ENCODE results near the gene BFSP2.

BFSP2 gene

DNA sequence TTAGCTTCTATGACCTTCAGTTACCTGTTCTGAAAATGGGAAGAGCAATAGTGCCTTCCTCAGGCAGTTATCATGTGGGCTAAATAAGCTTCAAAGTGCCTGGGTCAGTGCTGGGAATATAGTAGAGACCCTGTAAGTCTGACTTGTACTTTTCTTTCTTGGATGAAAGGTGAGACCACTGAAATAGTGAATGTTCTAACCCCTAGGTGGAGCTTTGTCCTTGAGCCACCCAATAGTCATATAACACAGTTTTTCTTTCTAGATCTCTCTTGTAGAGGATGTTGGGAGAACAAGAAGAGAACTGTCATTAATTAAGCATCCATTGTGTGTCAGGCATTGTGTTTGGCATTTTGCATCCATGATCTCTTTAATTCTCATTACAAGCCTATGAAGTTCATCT, 13.0 kb upstream of the BFSP2 start:
- H3K27ac ChIP-seq, result no peak overlapping the region
- ChIA-PET POLR2A (ENCODE audit: low non-redundant PET) (no interaction called here), CTCF (interaction anchor here (0.6 to 0.7 kb wide), 2 partner anchors 140 to 1304 kb away, joined by 3 to 4 read pairs; no protein-coding TSS in a partner anchor)
- TF ChIP-seq, protein P1, sequence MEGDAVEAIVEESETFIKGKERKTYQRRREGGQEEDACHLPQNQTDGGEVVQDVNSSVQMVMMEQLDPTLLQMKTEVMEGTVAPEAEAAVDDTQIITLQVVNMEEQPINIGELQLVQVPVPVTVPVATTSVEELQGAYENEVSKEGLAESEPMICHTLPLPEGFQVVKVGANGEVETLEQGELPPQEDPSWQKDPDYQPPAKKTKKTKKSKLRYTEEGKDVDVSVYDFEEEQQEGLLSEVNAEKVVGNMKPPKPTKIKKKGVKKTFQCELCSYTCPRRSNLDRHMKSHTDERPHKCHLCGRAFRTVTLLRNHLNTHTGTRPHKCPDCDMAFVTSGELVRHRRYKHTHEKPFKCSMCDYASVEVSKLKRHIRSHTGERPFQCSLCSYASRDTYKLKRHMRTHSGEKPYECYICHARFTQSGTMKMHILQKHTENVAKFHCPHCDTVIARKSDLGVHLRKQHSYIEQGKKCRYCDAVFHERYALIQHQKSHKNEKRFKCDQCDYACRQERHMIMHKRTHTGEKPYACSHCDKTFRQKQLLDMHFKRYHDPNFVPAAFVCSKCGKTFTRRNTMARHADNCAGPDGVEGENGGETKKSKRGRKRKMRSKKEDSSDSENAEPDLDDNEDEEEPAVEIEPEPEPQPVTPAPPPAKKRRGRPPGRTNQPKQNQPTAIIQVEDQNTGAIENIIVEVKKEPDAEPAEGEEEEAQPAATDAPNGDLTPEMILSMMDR (conservative IDR thresholded peaks at IDR 0.05; ENCODE audit: low read depth), result no peak
- no peak for DNase-seq (ENCODE audit: low spot score)

DNA sequence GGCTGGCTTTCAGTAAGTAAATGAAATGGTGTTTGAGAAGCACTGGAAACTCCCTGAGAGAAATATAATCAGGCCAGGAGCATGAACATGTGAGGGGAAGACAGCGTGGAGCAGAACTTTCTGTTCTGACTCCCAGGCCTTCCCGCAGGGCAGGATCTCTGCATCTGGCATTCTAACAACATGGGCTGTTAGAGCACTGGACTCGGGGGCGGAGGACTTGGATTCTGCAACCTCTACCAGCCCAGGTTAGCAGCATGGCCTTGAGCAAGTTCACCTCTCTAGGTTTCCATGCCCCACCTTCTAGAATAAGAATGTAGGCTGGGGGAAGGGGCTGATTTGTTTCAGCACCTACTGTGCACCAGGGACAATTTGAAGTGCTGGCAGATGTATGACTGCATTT, 12.5 kb upstream of the BFSP2 start:
- H3K27ac ChIP-seq, result no peak overlapping the region
- TF ChIP-seq, protein P1 (conservative IDR thresholded peaks at IDR 0.05; ENCODE audit: low read depth), result no peak
- no peak for DNase-seq (ENCODE audit: low spot score)
- CTCF ChIA-PET, result interaction anchor here (0.6 kb wide), 1 partner anchor 1305 kb away, joined by 4 read pairs; no protein-coding TSS in a partner anchor
- POLR2A ChIA-PET (ENCODE audit: low non-redundant PET), result no interaction called here

DNA sequence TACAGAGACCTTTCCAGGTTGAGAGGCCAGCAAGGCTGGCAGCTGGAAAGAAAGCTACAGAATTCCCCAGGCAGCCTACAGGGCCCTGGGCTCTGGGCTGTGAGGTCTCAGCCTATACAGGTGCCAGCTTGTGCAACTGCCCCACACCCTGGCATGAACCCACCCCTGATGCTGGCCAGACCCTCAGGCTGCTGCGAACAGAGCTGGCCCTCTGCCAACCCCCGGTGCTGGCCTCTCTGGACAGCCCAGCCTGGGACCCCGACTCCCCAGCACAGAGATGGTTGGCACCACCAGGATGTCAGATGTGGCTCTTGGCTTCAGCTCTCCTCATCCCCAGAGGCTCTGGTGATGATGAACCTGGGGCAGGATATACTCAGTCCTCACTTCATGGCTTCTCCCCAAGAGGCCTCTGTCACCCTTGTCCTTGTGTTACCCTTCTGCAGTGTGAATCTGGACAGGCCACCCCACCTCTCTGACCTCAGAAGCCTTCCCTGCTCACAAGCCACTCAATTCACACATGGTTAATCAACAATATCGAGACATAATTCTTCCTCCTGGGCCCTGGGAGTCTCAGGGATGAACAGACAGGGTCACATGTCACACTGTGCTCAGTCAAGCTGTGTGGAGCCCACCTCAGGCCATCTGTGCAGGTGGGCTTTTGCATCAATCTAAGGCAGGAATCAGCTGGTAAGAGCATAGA, 11.0 kb upstream of the BFSP2 start:
- no peak for DNase-seq (ENCODE audit: low spot score)
- TF ChIP-seq, protein P1 (conservative IDR thresholded peaks at IDR 0.05; ENCODE audit: low read depth), result no peak
- H3K27ac ChIP-seq, result no peak overlapping the region
- ChIA-PET POLR2A (ENCODE audit: low non-redundant PET) (no interaction called here), CTCF (interaction anchor here (0.8 kb wide), 1 partner anchor 347 kb away, joined by 4 read pairs; no protein-coding TSS in a partner anchor)

DNA sequence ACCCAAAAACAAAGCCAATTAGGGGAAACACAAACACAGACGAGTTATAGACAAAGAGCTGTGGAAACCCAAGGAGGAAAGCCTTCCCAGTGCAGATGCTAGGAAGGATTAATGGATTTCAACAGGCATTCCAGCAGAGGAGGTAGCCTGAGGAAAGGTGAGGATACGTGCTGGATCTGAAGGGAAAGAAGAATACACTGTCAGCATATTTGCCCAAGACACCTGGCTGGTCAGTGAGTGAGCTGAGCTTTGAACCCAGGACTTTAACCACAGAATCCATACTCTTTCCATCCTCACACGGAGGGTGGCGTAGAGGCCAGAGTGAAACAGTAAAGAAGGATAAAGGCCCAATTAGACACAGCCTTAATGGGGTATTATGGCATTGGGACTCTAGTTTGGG, 9.1 kb upstream of the BFSP2 start:
- DNase-seq (ENCODE audit: low spot score), result no peak
- no peak overlapping the region for H3K27ac ChIP-seq
- TF ChIP-seq, protein P1 (conservative IDR thresholded peaks at IDR 0.05; ENCODE audit: low read depth), result no peak
- ChIA-PET CTCF (no interaction called here), POLR2A (ENCODE audit: low non-redundant PET) (no interaction called here)

DNA sequence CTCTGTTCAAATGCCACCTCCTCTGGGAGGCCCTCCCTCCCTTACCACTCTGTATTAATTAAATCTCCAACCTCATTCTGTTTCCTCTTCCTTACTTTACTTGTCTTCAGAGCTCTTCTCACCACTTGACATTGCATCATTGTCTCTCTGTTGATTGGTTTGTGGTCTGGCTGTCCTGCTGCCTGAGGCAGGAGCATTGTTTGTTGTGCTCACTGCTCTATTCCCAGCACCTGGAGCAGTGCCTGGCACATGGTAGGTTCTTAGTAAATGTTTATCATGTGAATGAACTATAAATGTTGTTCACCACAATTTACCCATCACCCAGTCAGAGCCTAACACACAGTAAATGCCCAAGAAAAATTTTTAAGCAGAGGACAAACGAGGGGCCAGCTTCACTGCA, 6.7 kb upstream of the BFSP2 start:
- ChIA-PET CTCF (interaction anchor here (0.6 to 1.2 kb wide), 2 partner anchors 13 to 667 kb away, joined by 3 read pairs; no protein-coding TSS in a partner anchor), POLR2A (ENCODE audit: low non-redundant PET) (no interaction called here)
- no peak overlapping the region for H3K27ac ChIP-seq
- TF ChIP-seq, protein P1 (conservative IDR thresholded peaks at IDR 0.05; ENCODE audit: low read depth), result no peak
- no peak for DNase-seq (ENCODE audit: low spot score)

DNA sequence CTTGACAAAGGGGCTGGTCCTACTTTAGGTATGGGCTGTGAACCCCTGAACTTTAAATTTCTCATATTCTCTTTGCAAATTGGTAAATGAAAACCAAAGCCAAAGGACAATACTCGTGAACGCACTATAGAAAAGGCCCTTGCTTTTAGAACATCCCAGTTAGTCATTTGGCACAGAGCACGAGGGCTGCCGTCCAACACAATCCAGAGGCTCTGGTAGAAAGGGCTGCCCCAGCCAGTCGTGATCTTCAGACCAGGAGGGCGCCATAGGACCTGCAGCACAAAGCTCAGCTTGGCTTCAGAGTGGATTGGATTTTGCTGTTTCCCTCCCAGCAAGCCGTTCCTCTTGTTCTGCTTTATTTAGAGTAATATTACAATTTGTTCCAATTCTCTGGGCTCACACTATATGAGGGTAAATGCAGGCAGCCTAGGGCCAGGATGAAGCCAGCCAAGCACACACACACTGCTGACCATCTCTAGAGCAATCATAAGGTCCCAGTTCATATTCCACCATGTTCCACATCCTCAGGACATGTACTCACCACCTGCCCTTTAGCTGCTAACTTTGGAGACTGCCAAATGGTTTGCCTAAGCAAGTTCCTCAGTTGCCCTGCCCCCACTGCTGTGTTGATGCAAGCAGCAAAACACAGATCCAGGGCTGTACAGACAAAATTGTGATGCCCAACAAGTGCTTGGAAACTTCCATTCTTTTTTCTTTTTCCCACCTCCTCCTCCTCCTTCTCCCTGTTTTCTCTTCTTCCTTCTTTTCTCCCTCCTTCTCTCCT, 6.0 kb upstream of the BFSP2 start:
- ChIA-PET POLR2A (ENCODE audit: low non-redundant PET) (no interaction called here), CTCF (interaction anchor here (0.5 to 1.2 kb wide), 2 partner anchors 17 to 668 kb away, joined by 3 read pairs; no protein-coding TSS in a partner anchor)
- no peak for DNase-seq (ENCODE audit: low spot score)
- H3K27ac ChIP-seq, result no peak overlapping the region
- TF ChIP-seq, protein P1 (conservative IDR thresholded peaks at IDR 0.05; ENCODE audit: low read depth), result no peak
